ENCODE data around the gene FHAD1.

FHAD1 gene

GRCh38 chr1:15405106-15405850 is 158.3 kb downstream of the FHAD1 start:
- no peak for DNase-seq

GRCh38 chr1:15406614-15407559 is 159.9 kb downstream of the FHAD1 start:
- DNase-seq = no peak

- DNase-seq = no peak
These were observed 160.6 kb downstream of the FHAD1 start for GRCh38 chr1:15407580-15407979.

- no peak for DNase-seq
These were observed 161.9 kb downstream of the FHAD1 start for GRCh38 chr1:15408890-15409387.

- DNase-seq = peak; percentile 75
These were observed 162.6 kb downstream of the FHAD1 start, which contains the start of gene EFHD2 for GRCh38 chr1:15409388-15410222. Gene EFHD2, plus strand, starts transcription at chr1:15409888. Its CDS starts 84 bp downstream, at chr1:15409972.

- DNase-seq = no peak
These were observed 163.3 kb downstream of the FHAD1 start for GRCh38 chr1:15410223-15410883.

- no peak for DNase-seq
These were observed 163.8 kb downstream of the FHAD1 start for GRCh38 chr1:15410884-15411245.

GRCh38 chr1:15411593-15412137 is 164.6 kb downstream of the FHAD1 start:
- peak; percentile 74 for DNase-seq

GRCh38 chr1:15412175-15412800 is 165.3 kb downstream of the FHAD1 start:
- DNase-seq = no peak

GRCh38 chr1:15412843-15413242 is 165.8 kb downstream of the FHAD1 start:
- no peak for DNase-seq

- no peak for DNase-seq
These were observed 166.8 kb downstream of the FHAD1 start for GRCh38 chr1:15413563-15414444.

- no peak for DNase-seq
These were observed 167.5 kb downstream of the FHAD1 start for GRCh38 chr1:15414445-15414983.

GRCh38 chr1:15417059-15417934 is 170.3 kb downstream of the FHAD1 start:
- DNase-seq = peak; percentile 16

- DNase-seq = no peak
These were observed 171.9 kb downstream of the FHAD1 start for GRCh38 chr1:15418806-15419515.

GRCh38 chr1:15420853-15421465 is 173.9 kb downstream of the FHAD1 start:
- no peak for DNase-seq

GRCh38 chr1:15422871-15423270 is 175.8 kb downstream of the FHAD1 start:
- no peak for DNase-seq

GRCh38 chr1:15423355-15424077 is 176.5 kb downstream of the FHAD1 start:
- no peak for DNase-seq

Data from GDM1 (cell line).